ES-I3 (cell line): ENCODE measurements around the gene CT47A1.
"Not testable (repeated sequence)": the region's sequence is repeated elsewhere in the genome, so short reads cannot be mapped to it uniquely, and the experiment has no call there.

Experiments used
- H3K36me3 ChIP-seq: 2 replicates; pipeline ENCODE4 v1.6.1; 2013; ENCODE audit warnings: mild to moderate bottlenecking, low read length, control low read depth, moderate library complexity; ENCODE audit not compliant: insufficient read depth
- H3K4me1 ChIP-seq: 2 replicates; pipeline ENCODE4 v1.6.1; 2013; ENCODE audit warnings: mild to moderate bottlenecking, control low read depth, low read length; ENCODE audit not compliant: insufficient read depth
- H3K9ac ChIP-seq: 2 replicates; pipeline ENCODE4 v1.6.1; 2013; ENCODE audit warnings: low read depth, mild to moderate bottlenecking, low read length, moderate library complexity
- H3K9me3 ChIP-seq: 2 replicates; pipeline ENCODE4 v1.6.1; 2013; ENCODE audit warnings: mild to moderate bottlenecking, low read length, moderate library complexity; ENCODE audit not compliant: control insufficient read depth, insufficient read depth

Gene CT47A1

GRCh38 chrX:120985660-120986059 lies at the start of gene CT47A1:
TSS of gene CT47A1 (minus strand) at chrX:120985760. CDS start at chrX:120985529, 231 bp downstream.
- H3K9ac ChIP-seq, H3K4me1 ChIP-seq, H3K9me3 ChIP-seq, H3K36me3 ChIP-seq: not testable (repeated sequence)

- H3K4me1 ChIP-seq = no peaks in the 10 kb centered on the region
- H3K36me3 ChIP-seq = no peaks in the 10 kb centered on the region
- no peaks in the 10 kb centered on the region for H3K9me3 ChIP-seq
- no peak overlapping the region for H3K9ac ChIP-seq
Measured at GRCh38 chrX:121032531-121032930, 47.0 kb upstream of the CT47A1 start.

GRCh38 chrX:121030083-121030482 lies 44.5 kb upstream of the CT47A1 start:
- Histone ChIP-seq H3K36me3 (no peaks in the 10 kb centered on the region), H3K4me1 (no peaks in the 10 kb centered on the region), H3K9me3 (no peaks in the 10 kb centered on the region), H3K9ac (no peak overlapping the region)

GRCh38 chrX:121028419-121028818 lies 42.9 kb upstream of the CT47A1 start:
- no peaks in the 10 kb centered on the region for H3K36me3 ChIP-seq

GRCh38 chrX:121014826-121015225 lies 29.3 kb upstream of the CT47A1 start:
- Histone ChIP-seq H3K36me3 (no peaks in the 10 kb centered on the region), H3K4me1 (no peaks in the 10 kb centered on the region), H3K9ac (no peak overlapping the region), H3K9me3 (no peaks in the 10 kb centered on the region)

More at GRCh38 chrX:121028419-121028818, 42.9 kb upstream of the CT47A1 start:
- no peak overlapping the region for H3K9ac ChIP-seq
- no peaks in the 10 kb centered on the region for H3K9me3 ChIP-seq
- no peaks in the 10 kb centered on the region for H3K4me1 ChIP-seq

GRCh38 chrX:121013897-121014455 lies 28.4 kb upstream of the CT47A1 start:
- Histone ChIP-seq H3K36me3 (no peaks in the 10 kb centered on the region), H3K4me1 (no peaks in the 10 kb centered on the region), H3K9ac (no peak overlapping the region), H3K9me3 (no peaks in the 10 kb centered on the region)

GRCh38 chrX:121011254-121011653 lies 25.7 kb upstream of the CT47A1 start:
- H3K4me1 ChIP-seq = peaks cover 4% of the 10 kb centered on the region; the same call in 1 of the 2 replicates
- H3K36me3 ChIP-seq = no peaks in the 10 kb centered on the region
- H3K9me3 ChIP-seq = no peaks in the 10 kb centered on the region
- H3K9ac ChIP-seq = no peak overlapping the region

GRCh38 chrX:121010218-121010617 lies 24.7 kb upstream of the CT47A1 start:
- Histone ChIP-seq H3K9ac (no peak overlapping the region), H3K36me3 (no peaks in the 10 kb centered on the region), H3K4me1 (peaks cover 4% of the 10 kb centered on the region; the same call in 1 of the 2 replicates), H3K9me3 (no peaks in the 10 kb centered on the region)

- H3K4me1 ChIP-seq = peaks cover 4% of the 10 kb centered on the region; the same call in 1 of the 2 replicates
- H3K36me3 ChIP-seq = no peaks in the 10 kb centered on the region
- no peaks in the 10 kb centered on the region for H3K9me3 ChIP-seq
- no peak overlapping the region for H3K9ac ChIP-seq
Measured at GRCh38 chrX:121009764-121010163, 24.2 kb upstream of the CT47A1 start.

- H3K4me1 ChIP-seq = peaks cover 4% of the 10 kb centered on the region; the same call in 1 of the 2 replicates
- H3K36me3 ChIP-seq = no peaks in the 10 kb centered on the region
- H3K9me3 ChIP-seq = no peaks in the 10 kb centered on the region
- no peak overlapping the region for H3K9ac ChIP-seq
Measured at GRCh38 chrX:121008920-121009319, 23.4 kb upstream of the CT47A1 start.

GRCh38 chrX:121000589-121000988 lies 15.0 kb upstream of the CT47A1 start:
- H3K9ac ChIP-seq = no peak overlapping the region

GRCh38 chrX:120999413-120999812 lies 13.9 kb upstream of the CT47A1 start:
- Histone ChIP-seq H3K36me3 (no peaks in the 10 kb centered on the region), H3K4me1 (peaks cover 3% of the 10 kb centered on the region; the same call in 1 of the 2 replicates), H3K9ac (no peak overlapping the region), H3K9me3 (no peaks in the 10 kb centered on the region)

More at GRCh38 chrX:121000589-121000988, 15.0 kb upstream of the CT47A1 start:
- Histone ChIP-seq H3K4me1 (peaks cover 3% of the 10 kb centered on the region; the same call in 1 of the 2 replicates), H3K36me3 (no peaks in the 10 kb centered on the region), H3K9me3 (no peaks in the 10 kb centered on the region)

- not testable (repeated sequence) for H3K4me1 ChIP-seq, H3K36me3 ChIP-seq, H3K9ac ChIP-seq, H3K9me3 ChIP-seq
Measured at GRCh38 chrX:120956500-120956899, 29.1 kb downstream of the CT47A1 start, which contains the start of gene CT47A7. TSS of gene CT47A7 (minus strand) at chrX:120956600. CDS start at chrX:120956345, 255 bp downstream.
